ENCODE measurements around the gene MBOAT1.

MBOAT1 gene

DNA sequence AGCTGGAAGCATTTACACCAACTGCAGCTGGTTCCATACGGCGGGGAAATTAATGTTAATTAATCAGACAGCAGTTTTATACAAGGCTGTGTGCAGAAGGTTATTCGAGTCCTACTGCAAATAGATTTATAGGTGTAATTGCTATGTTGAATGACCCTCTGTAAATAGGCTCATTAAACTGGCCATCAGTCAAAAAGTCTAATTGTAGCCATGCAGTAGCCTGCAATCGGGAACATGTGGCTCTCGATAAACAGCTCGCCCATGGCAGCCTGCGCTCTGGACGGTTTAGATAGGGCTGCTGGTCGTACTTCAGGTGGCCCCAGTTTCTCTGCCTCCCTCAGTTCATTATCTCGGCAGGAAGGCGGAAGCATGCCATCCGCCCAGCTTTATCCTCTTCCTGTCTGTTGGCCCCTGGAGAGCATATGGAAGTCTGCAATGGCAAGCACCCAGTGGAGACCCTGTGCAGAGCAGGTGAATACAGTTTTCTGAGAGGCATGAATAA is 143.2 kb downstream of the MBOAT1 start:
- Histone ChIP-seq H3K36me3 (replicated peaks) (no peaks in the 10 kb centered on the region), H3K4me3 (ENCODE audit: low read depth, low read length) (no peak overlapping the region), H3K27me3 (replicated peaks) (no peaks in the 10 kb centered on the region), H3K27ac (no peak overlapping the region)
- TF ChIP-seq, protein P1, sequence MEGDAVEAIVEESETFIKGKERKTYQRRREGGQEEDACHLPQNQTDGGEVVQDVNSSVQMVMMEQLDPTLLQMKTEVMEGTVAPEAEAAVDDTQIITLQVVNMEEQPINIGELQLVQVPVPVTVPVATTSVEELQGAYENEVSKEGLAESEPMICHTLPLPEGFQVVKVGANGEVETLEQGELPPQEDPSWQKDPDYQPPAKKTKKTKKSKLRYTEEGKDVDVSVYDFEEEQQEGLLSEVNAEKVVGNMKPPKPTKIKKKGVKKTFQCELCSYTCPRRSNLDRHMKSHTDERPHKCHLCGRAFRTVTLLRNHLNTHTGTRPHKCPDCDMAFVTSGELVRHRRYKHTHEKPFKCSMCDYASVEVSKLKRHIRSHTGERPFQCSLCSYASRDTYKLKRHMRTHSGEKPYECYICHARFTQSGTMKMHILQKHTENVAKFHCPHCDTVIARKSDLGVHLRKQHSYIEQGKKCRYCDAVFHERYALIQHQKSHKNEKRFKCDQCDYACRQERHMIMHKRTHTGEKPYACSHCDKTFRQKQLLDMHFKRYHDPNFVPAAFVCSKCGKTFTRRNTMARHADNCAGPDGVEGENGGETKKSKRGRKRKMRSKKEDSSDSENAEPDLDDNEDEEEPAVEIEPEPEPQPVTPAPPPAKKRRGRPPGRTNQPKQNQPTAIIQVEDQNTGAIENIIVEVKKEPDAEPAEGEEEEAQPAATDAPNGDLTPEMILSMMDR (IDR thresholded peaks at IDR 0.05; ENCODE audit: low read depth, low read length, missing control alignments) = no peak
- DNase-seq = no peak
- in situ Hi-C loops (cut with HindIII; ENCODE audit: low pct_ligation_motif_present, low sequenced_read_pairs) = no loop called here

DNA sequence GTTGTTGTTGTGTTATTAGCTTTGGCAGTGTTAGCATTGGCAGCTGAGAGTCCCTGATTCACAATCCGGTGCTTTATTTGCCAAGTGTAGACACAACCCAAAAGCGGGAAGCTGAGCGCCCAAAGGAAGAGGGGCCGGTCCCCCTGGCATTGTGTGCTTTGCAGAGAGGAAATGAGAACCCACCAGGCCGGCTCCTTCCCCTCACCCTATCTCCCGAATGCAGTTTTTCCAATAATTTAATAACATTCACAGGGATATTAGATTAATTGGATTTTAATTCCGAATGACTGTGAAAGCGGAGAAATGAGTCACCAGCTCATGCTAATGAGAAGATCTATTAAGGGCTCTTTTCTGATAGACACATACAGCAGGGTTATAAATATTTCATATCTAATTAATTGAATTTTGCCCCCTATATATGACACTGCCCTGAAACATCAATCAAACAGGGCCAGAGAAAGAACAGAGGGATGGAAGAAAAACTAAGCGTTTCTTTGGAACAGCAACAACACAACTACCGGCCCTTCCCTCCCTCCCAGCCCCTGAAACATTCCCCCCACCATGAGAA is 143.8 kb downstream of the MBOAT1 start:
- H3K36me3 ChIP-seq (replicated peaks) = no peaks in the 10 kb centered on the region
- DNase-seq = no peak
- H3K4me3 ChIP-seq (ENCODE audit: low read depth, low read length) = no peak overlapping the region
- in situ Hi-C loops (cut with HindIII; ENCODE audit: low pct_ligation_motif_present, low sequenced_read_pairs) = no loop called here
- TF ChIP-seq, protein P1 (IDR thresholded peaks at IDR 0.05; ENCODE audit: low read depth, low read length, missing control alignments) = no peak
- no peak overlapping the region for H3K27ac ChIP-seq
- no peaks in the 10 kb centered on the region for H3K27me3 ChIP-seq (replicated peaks)

DNA sequence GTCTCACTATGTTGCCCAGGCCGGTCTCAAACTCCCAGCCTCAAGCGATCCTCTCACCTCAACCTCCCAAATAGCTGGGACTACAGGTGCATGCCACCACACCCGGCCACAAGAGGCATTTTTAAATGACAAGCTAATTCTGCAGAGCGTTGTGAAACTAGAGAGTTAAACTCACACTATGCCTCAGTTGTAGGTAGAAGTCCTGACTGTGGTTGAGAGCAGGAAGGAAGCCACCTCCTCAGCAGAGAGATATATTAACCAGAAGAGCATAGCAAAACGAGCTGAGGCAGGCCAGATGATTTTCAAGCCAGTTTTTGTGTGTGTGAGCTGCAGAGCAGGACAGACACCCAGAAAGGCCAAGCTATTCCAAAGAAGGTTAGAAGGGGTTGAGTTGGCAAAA is 150.3 kb downstream of the MBOAT1 start:
- Histone ChIP-seq H3K27me3 (replicated peaks) (no peaks in the 10 kb centered on the region), H3K27ac (no peak overlapping the region), H3K36me3 (replicated peaks) (no peaks in the 10 kb centered on the region), H3K4me3 (ENCODE audit: low read depth, low read length) (no peak overlapping the region)
- TF ChIP-seq, protein P1 (IDR thresholded peaks at IDR 0.05; ENCODE audit: low read depth, low read length, missing control alignments) = no peak
- in situ Hi-C loops (cut with HindIII; ENCODE audit: low pct_ligation_motif_present, low sequenced_read_pairs) = no loop called here
- no peak for DNase-seq

DNA sequence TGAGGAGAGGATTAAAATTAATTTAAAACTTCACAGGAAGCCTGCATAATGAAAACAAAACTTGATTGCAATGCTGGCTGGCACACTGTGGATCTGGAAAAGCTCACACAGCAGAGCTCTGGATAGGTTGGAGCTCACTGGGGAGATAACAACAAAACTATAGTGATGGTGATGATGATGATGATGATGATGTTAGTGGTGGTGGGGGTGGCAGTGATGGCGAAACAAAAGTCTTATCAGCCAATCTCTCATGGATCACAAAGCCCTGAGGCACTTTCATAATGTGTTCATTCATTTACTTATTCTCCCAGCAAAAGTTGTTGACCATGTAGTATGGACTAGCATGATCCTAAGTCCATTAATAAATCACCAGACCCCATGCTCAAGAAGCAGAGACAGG is 152.0 kb downstream of the MBOAT1 start:
- Histone ChIP-seq H3K27ac (no peak overlapping the region), H3K4me3 (ENCODE audit: low read depth, low read length) (no peak overlapping the region), H3K27me3 (replicated peaks) (no peaks in the 10 kb centered on the region), H3K36me3 (replicated peaks) (no peaks in the 10 kb centered on the region)
- TF ChIP-seq, protein P1 (IDR thresholded peaks at IDR 0.05; ENCODE audit: low read depth, low read length, missing control alignments) = no peak
- in situ Hi-C loops (cut with HindIII; ENCODE audit: low pct_ligation_motif_present, low sequenced_read_pairs) = no loop called here
- no peak for DNase-seq

DNA sequence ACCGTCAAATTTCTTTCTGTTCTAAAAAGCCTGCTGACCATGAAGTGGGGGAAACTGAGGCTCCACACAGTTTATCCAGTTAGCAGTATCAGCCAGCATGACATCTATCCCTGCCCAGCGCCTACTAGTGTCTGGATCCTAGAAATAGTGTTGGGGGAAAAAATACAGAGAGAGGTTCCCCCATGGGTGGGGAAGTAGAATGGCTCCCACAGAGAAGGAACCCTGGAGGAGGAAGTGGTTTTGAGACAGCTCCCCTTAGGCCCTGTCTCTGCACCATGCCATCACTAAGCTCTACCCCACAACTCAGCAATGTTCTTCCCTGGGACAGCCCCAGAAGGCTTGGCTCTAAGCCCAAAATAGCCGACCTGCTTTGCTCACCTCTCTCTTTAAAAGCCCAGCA is 153.4 kb downstream of the MBOAT1 start:
- TF ChIP-seq, protein P1 (IDR thresholded peaks at IDR 0.05; ENCODE audit: low read depth, low read length, missing control alignments) = no peak
- in situ Hi-C loops (cut with HindIII; ENCODE audit: low pct_ligation_motif_present, low sequenced_read_pairs) = no loop called here
- DNase-seq = no peak
- no peaks in the 10 kb centered on the region for H3K27me3 ChIP-seq (replicated peaks)
- no peak overlapping the region for H3K27ac ChIP-seq
- H3K4me3 ChIP-seq (ENCODE audit: low read depth, low read length) = no peak overlapping the region
- H3K36me3 ChIP-seq (replicated peaks) = no peaks in the 10 kb centered on the region

All from brain microvascular endothelial cell (primary cell).